GM12891 (cell line): ENCODE data around the gene ERGIC2.

Experiments used
- POLR2A ChIP-seq: IDR thresholded peaks from 2 replicates; pipeline ENCODE4 v1.6.1; 2011; ENCODE audit warnings: low read depth, low read length, control low read depth
- POLR2AphosphoS5 ChIP-seq: IDR thresholded peaks from 2 replicates; pipeline ENCODE4 v1.6.1; 2011; ENCODE audit warnings: low read depth, low read length, control low read depth
- TAF1 ChIP-seq: IDR thresholded peaks from 2 replicates; pipeline ENCODE4 v1.6.1; 2011; ENCODE audit warnings: low read depth, low read length, control low read depth

GRCh38 chr12:29405561-29405960, 24.6 kb upstream of the ERGIC2 start:
- TF ChIP-seq POLR2A (no peak), POLR2AphosphoS5 (no peak), TAF1 (no peak)
